Fibroblast of lung (primary cell): ENCODE measurements around the gene ABCA10. TPM values are rescaled to one million over a fixed set of nuclear protein-coding genes. Genes with fewer than 3 reads are reported as not detected.
A peak's percentile ranks its signal among the peaks of the same experiment; 100 is the strongest.

Experiments used
- DNase-seq, 2 donors: peaks; one replicate each; pipeline versions ENCODE4 v3.0.0 to v3.0.0-alpha.2; 2010; ENCODE audit warnings: low read depth in 2 of 2
- H2AFZ ChIP-seq: 2 replicates; pipeline ENCODE4 v1.5.1; 2012; ENCODE audit warnings: low read length, control low read depth, inconsistent platforms
- H3K27ac ChIP-seq: 2 replicates; pipeline ENCODE4 v1.5.1; 2011; ENCODE audit warnings: low read length, control low read depth; ENCODE audit not compliant: insufficient read depth
- H3K27me3 ChIP-seq: 2 replicates; pipeline ENCODE4 v1.5.1; 2011; ENCODE audit warnings: mild to moderate bottlenecking, low read length; ENCODE audit not compliant: control insufficient read depth, insufficient read depth
- H3K36me3 ChIP-seq: 2 replicates; pipeline ENCODE4 v1.5.1; 2011; ENCODE audit warnings: low read length; ENCODE audit not compliant: control insufficient read depth, insufficient read depth
- H3K4me1 ChIP-seq: 2 replicates; pipeline ENCODE4 v1.5.1; 2011; ENCODE audit warnings: low read length; ENCODE audit not compliant: control insufficient read depth, insufficient read depth; ENCODE audit errors: extremely low read depth
- H3K4me2 ChIP-seq: 2 replicates; pipeline ENCODE4 v1.5.1; 2011; ENCODE audit warnings: low read length, control low read depth; ENCODE audit not compliant: insufficient read depth; ENCODE audit errors: extremely low read depth
- H3K4me3 ChIP-seq, 4 experiments: fragments of 200-600 bp in 1 of 4; sonication (generic) in 1 of 4; replicated peaks in 1 of 4; 2 replicates each; pipeline ENCODE4 v1.5.1; 2011 to 2016; ENCODE audit warnings: low read length in 4 of 4, low read depth in 3 of 4, mild to moderate bottlenecking in 3 of 4, control low read depth in 2 of 4, inconsistent platforms in 1 of 4, mixed read lengths in 1 of 4; ENCODE audit not compliant: insufficient read depth in 1 of 4; ENCODE audit errors: control extremely low read depth in 1 of 4
- H3K79me2 ChIP-seq: 2 replicates; pipeline ENCODE4 v1.5.1; 2012; ENCODE audit warnings: mild to moderate bottlenecking, low read length, inconsistent platforms; ENCODE audit not compliant: control insufficient read depth, insufficient read depth
- H3K9ac ChIP-seq: 2 replicates; pipeline ENCODE4 v1.5.1; 2011; ENCODE audit warnings: mild to moderate bottlenecking, low read length, control low read depth; ENCODE audit not compliant: insufficient read depth
- H3K9me3 ChIP-seq: 2 replicates; pipeline ENCODE4 v1.5.1; 2012; ENCODE audit warnings: low read depth, low read length; ENCODE audit not compliant: control insufficient read depth, insufficient read depth
- H4K20me1 ChIP-seq: 2 replicates; pipeline ENCODE4 v1.5.1; 2011; ENCODE audit warnings: low read length; ENCODE audit not compliant: control insufficient read depth, insufficient read depth; ENCODE audit errors: extremely low read depth
- EZH2 ChIP-seq: IDR thresholded peaks from 2 replicates; pipeline ENCODE4 v1.5.1; 2012; ENCODE audit warnings: low read length, control low read depth, mild to moderate bottlenecking; ENCODE audit errors: missing control alignments
- polyA plus RNA-seq, 2 donors: library from polyadenylated mRNA; depleted of rRNA in 1 of 2; stranded (reverse) in 1 of 2; unstranded in 1 of 2; fragments of >200 nt; gene quantifications; 2 replicates each; pipeline ENCODE4 v1.2.1, GENCODE V29; 2011 to 2012; ENCODE audit warnings: missing spikeins in 1 of 2
- total RNA-seq: library from RNA; depleted of rRNA; stranded (reverse); fragments of >200 nt; gene quantifications from 2 replicates; pipeline ENCODE4 v1.2.1, GENCODE V29; 2014
- TF ChIP-seq, protein P1 (sequence below), 2 donors: IDR thresholded peaks in 1 of 2; conservative IDR thresholded peaks in 1 of 2; 1 replicate in 1 of 2; 2 replicates in 1 of 2; pipeline ENCODE4 v1.5.1; 2011 to 2012; ENCODE audit warnings: low read length in 2 of 2, control low read depth in 1 of 2, inconsistent platforms in 1 of 2, low read depth in 1 of 2, mild to moderate bottlenecking in 1 of 2

The ABCA10 gene
- total and polyA plus RNA-seq, 2 donors (not counting 1 experiment from before 2014, with no cell fraction given), result 0.64 to 2.8 TPM

DNA sequence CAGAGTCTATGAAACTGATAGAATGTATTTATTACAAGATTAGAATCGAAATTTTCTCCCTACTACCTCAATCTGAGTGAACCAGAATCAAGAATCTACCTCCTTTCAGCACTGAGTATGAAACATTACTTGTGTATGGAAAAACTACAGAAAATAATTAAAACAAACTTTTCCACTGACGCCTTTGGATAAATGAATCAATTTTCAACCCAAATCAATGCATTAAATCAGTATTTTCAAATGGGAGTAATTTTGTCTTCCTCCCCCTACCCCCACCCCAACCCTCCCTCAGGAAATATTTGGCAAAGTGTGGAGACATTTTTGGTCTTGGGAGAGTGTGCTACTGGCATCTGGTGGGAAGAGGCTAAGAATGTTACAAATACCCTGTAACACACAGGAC lies 7.8 kb upstream of the ABCA10 start:
- H2AFZ ChIP-seq, result no peak overlapping the region
- TF ChIP-seq EZH2, result no peak
- TF ChIP-seq, protein P1, sequence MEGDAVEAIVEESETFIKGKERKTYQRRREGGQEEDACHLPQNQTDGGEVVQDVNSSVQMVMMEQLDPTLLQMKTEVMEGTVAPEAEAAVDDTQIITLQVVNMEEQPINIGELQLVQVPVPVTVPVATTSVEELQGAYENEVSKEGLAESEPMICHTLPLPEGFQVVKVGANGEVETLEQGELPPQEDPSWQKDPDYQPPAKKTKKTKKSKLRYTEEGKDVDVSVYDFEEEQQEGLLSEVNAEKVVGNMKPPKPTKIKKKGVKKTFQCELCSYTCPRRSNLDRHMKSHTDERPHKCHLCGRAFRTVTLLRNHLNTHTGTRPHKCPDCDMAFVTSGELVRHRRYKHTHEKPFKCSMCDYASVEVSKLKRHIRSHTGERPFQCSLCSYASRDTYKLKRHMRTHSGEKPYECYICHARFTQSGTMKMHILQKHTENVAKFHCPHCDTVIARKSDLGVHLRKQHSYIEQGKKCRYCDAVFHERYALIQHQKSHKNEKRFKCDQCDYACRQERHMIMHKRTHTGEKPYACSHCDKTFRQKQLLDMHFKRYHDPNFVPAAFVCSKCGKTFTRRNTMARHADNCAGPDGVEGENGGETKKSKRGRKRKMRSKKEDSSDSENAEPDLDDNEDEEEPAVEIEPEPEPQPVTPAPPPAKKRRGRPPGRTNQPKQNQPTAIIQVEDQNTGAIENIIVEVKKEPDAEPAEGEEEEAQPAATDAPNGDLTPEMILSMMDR (conservative IDR thresholded peaks at IDR 0.05 in 1 of 2, IDR thresholded peaks at IDR 0.05 in 1 of 2; ENCODE audit: low read depth in 1 of 2, low read length in 2 of 2), result no peak
- H3K4me1 ChIP-seq, result no peaks in the 10 kb centered on the region
- no peak for DNase-seq
- H3K9ac ChIP-seq, result no peak overlapping the region
- no peaks in the 10 kb centered on the region for H3K79me2 ChIP-seq
- H4K20me1 ChIP-seq, result no peaks in the 10 kb centered on the region
- no peak overlapping the region for H3K4me2 ChIP-seq
- no peaks in the 10 kb centered on the region for H3K27me3 ChIP-seq
- no peak overlapping the region for H3K27ac ChIP-seq
- H3K36me3 ChIP-seq, result no peaks in the 10 kb centered on the region
- H3K9me3 ChIP-seq, result no peaks in the 10 kb centered on the region
- no peak overlapping the region for H3K4me3 ChIP-seq

DNA sequence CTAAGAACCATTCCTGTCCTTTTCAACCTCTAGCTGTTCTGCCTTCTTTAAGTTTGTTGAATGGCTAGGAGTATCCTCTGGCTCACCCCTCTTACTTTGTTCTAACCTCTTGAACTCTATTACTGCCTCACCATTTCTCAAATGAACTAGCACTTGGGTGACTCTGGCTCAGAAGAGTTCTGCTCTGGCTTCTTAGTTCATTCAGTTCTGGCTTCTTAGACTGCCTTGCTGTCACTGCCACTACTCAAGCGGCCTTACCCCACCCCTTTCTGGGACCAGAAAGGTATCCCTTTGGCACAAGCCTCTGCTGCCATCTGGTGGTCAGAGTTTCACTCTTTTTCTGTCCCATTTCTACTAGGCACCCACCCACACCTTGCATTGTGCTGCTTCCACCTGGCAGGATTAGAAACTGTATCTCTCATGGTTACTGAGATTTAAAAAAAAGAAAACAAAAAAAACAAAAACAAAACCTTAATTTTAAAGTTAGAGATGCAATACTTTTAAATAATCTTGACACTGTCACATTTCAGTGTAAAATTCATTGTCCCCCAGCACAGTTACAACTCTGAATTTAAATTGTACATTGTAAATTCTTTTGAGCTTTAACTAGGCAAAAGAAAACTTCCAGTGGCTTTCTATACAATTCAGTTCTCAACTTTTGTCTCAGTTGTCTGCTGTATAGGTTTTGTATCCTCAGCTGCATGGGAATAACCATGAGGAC lies 6.9 kb upstream of the ABCA10 start:
- peak; percentile 68 to 91 for DNase-seq
- Histone ChIP-seq H2AFZ (peak overlapping the region; percentile 37), H4K20me1 (no peaks in the 10 kb centered on the region), H3K27ac (no peak overlapping the region), H3K4me1 (no peaks in the 10 kb centered on the region), H3K9me3 (no peaks in the 10 kb centered on the region), H3K27me3 (no peaks in the 10 kb centered on the region), H3K9ac (no peak overlapping the region), H3K4me3 (no peak overlapping the region), H3K4me2 (no peak overlapping the region), H3K36me3 (no peaks in the 10 kb centered on the region), H3K79me2 (no peaks in the 10 kb centered on the region)
- TF ChIP-seq, protein P1 (conservative IDR thresholded peaks at IDR 0.05 in 1 of 2, IDR thresholded peaks at IDR 0.05 in 1 of 2; ENCODE audit: low read depth in 1 of 2, low read length in 2 of 2), result peak; percentile 73 to 79
- TF ChIP-seq EZH2, result no peak

DNA sequence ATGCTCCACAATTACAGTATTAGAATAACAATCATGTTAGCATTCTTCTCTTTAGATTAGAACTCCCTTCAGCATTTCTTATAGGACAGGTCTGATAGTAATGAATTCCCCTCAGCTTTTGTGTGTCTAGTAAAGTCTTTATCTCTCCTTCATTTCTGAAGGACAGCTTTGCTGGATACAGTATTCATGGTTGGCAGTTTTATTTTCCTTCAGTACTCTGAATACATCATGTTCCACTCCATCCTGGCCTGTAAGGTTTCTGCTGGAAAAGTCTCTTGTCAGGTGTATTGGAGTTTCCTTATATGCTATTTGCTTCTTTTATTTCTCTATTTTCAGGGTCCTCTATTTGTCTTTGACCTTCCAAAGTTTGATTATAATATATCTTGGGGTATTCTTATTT lies 4.0 kb upstream of the ABCA10 start:
- Histone ChIP-seq H2AFZ (no peak overlapping the region), H3K9me3 (no peaks in the 10 kb centered on the region), H3K4me1 (no peaks in the 10 kb centered on the region), H3K27ac (no peak overlapping the region), H3K9ac (no peak overlapping the region), H4K20me1 (no peaks in the 10 kb centered on the region), H3K79me2 (no peaks in the 10 kb centered on the region), H3K36me3 (no peaks in the 10 kb centered on the region), H3K4me2 (no peak overlapping the region), H3K27me3 (no peaks in the 10 kb centered on the region), H3K4me3 (no peak overlapping the region)
- TF ChIP-seq, protein P1 (conservative IDR thresholded peaks at IDR 0.05 in 1 of 2, IDR thresholded peaks at IDR 0.05 in 1 of 2; ENCODE audit: low read depth in 1 of 2, low read length in 2 of 2), result no peak
- TF ChIP-seq EZH2, result no peak
- no peak for DNase-seq
